Measurements from ENCODE around the gene ATP8A2. TPM values are rescaled to one million over a fixed set of nuclear protein-coding genes. Genes with fewer than 3 reads are reported as not detected.
"Not testable (repeated sequence)": the region's sequence is repeated elsewhere in the genome, so short reads cannot be mapped to it uniquely, and the experiment has no call there.

ATP8A2 gene
- total RNA-seq, 2 donors from 2014 or later, result 0.67 to 0.74 TPM

DNA sequence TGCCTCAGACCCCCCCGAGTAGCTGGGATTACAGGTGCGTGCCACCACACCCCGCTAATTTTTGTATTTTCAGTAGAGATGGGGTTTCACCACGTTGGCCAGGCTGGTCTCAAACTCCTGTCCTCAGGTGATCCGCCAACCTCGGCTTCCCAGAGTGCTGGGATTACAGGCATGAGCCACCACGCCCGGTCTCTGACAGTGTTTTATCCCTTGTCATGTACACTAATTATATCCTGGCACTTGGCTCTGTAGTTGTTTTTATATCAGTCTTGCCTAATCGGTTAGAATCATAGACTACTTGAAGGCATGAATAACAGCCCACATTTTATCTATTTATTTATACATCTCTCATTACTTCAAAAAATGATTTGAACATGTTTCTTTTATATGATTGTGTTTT, 455.4 kb downstream of the ATP8A2 start:
- ATAC-seq (replicated peaks in 1 of 2); H3K4me3 Mint-ChIP-seq; H3K27me3 Mint-ChIP-seq (ENCODE audit: low read depth); H3K27ac Mint-ChIP-seq; H3K9me3 Mint-ChIP-seq; DNase-seq; H3K4me1 Mint-ChIP-seq (ENCODE audit: low read depth); H3K36me3 Mint-ChIP-seq (ENCODE audit: insufficient read depth in 2 of 2): not testable (repeated sequence)

DNA sequence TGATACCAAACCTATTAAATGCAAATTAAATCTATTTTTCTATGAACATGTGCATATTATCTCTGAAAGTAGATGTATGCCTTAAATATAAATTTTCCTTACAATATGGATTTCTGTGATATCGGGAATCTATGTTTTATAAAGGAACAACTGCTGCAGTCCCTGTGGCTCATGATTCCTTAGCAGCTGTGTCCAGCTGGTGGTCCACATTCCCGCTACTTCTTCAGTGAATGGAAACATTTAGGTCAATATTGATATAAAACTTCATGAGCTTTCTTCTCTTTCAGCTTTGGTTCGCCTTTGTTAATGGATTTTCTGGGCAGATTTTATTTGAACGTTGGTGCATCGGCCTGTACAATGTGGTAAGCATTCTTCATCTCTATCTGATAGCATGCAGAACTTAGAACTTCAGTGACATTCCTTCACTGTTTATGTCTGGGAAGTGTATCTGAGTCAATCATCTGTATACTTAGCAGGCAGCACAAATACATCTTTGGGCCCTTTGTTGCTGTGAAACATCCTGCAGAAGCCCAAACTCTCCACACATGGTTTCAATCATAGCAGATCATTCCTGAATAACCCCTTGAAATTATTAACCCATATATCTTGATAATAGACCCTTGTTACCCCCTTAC, 456.2 kb downstream of the ATP8A2 start:
- H3K27me3 Mint-ChIP-seq (ENCODE audit: low read depth), result no peaks in the 10 kb centered on the region
- H3K4me3 Mint-ChIP-seq, result no peak overlapping the region
- H3K4me1 Mint-ChIP-seq (ENCODE audit: low read depth), result no peaks in the 10 kb centered on the region
- no peak overlapping the region for H3K27ac Mint-ChIP-seq
- no peak for ATAC-seq (replicated peaks in 1 of 2)
- no peaks in the 10 kb centered on the region for H3K36me3 Mint-ChIP-seq (ENCODE audit: insufficient read depth in 2 of 2)
- no peak for DNase-seq
- H3K9me3 Mint-ChIP-seq, result peaks cover 0 to 4% of the 10 kb centered on the region in 2 donors

- ATAC-seq (replicated peaks in 1 of 2) (no peak), DNase-seq (no peak)
- H3K4me1 Mint-ChIP-seq (ENCODE audit: low read depth), result no peaks in the 10 kb centered on the region
- no peaks in the 10 kb centered on the region for H3K27me3 Mint-ChIP-seq (ENCODE audit: low read depth)
- no peak overlapping the region for H3K4me3 Mint-ChIP-seq
- H3K36me3 Mint-ChIP-seq (ENCODE audit: insufficient read depth in 2 of 2), result no peaks in the 10 kb centered on the region
- H3K27ac Mint-ChIP-seq, result no peak overlapping the region
- no peaks in the 10 kb centered on the region for H3K9me3 Mint-ChIP-seq
These were observed 462.0 kb downstream of the ATP8A2 start for GRCh38 chr13:25833761-25834160.

DNA sequence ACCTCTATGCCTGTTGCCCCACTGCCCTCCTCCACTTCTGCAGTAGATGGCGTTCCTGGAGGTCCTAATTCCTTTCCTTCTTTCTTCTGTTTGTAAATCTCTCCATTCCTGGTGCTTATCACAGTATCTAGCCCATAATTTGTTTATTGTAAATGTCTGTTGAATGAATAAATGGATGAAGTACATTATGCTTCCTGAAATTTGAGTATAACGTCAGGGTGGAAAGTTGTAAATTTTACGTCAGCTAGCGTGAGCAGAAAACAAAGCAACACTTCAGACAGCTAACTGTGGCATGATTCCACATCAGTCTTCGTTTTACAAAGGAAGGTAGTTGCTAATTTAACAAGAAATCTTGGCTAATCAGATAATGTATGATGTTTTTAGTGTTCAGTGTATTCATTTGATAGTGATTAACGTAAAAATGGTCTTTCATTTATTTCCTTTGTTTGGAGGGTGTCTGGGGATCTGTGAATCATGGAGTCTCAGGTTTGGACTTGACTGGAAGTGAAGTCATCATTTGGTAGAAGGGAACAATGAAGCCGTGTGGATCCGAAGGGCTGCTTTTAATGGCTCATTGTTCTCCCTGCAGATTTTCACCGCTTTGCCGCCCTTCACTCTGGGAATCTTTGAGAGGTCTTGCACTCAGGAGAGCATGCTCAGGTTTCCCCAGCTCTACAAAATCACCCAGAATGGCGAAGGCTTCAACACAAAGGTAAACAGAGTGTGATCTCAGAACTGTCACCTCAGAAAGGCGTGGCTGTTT, 465.0 kb downstream of the ATP8A2 start:
- no peaks in the 10 kb centered on the region for H3K27me3 Mint-ChIP-seq (ENCODE audit: low read depth)
- DNase-seq (no peak), ATAC-seq (replicated peaks in 1 of 2) (no peak)
- H3K27ac Mint-ChIP-seq, result no peak overlapping the region
- H3K4me3 Mint-ChIP-seq, result no peak overlapping the region
- H3K4me1 Mint-ChIP-seq (ENCODE audit: low read depth), result peaks cover 7% of the 10 kb centered on the region
- H3K36me3 Mint-ChIP-seq (ENCODE audit: insufficient read depth in 2 of 2), result no peaks in the 10 kb centered on the region
- no peaks in the 10 kb centered on the region for H3K9me3 Mint-ChIP-seq

- ATAC-seq (replicated peaks in 1 of 2) (no peak), DNase-seq (no peak)
- Mint-ChIP-seq H3K9me3 (no peaks in the 10 kb centered on the region), H3K27ac (no peak overlapping the region), H3K36me3 (ENCODE audit: insufficient read depth in 2 of 2) (no peaks in the 10 kb centered on the region), H3K4me1 (ENCODE audit: low read depth) (peaks cover 7% of the 10 kb centered on the region), H3K27me3 (ENCODE audit: low read depth) (no peaks in the 10 kb centered on the region), H3K4me3 (no peak overlapping the region)
These were observed 467.6 kb downstream of the ATP8A2 start for GRCh38 chr13:25839371-25839770.

DNA sequence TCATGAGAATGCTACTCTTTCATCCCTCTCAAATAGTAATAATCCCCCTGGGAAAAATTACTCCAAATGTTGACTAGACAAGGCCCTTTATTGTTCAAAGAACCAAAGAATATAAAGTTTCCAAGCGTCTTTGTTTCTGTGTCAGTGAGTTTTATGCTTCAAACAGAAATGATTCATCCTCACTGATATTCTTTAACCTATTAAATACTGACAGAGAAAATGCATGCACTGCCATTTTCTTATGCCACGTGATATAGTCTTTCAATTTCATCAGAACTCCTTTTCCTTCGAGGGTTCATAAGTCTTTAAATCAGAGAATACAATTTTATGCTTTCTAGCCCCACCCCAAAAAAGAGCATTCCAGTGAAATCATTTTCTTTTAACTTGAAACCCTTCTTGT, 468.5 kb downstream of the ATP8A2 start:
- Mint-ChIP-seq H3K36me3 (ENCODE audit: insufficient read depth in 2 of 2) (no peaks in the 10 kb centered on the region), H3K9me3 (no peaks in the 10 kb centered on the region), H3K27me3 (ENCODE audit: low read depth) (no peaks in the 10 kb centered on the region), H3K4me3 (no peak overlapping the region), H3K27ac (no peak overlapping the region), H3K4me1 (ENCODE audit: low read depth) (peaks cover 13% of the 10 kb centered on the region)
- ATAC-seq (replicated peaks in 1 of 2), result no peak
- DNase-seq, result no peak

DNA sequence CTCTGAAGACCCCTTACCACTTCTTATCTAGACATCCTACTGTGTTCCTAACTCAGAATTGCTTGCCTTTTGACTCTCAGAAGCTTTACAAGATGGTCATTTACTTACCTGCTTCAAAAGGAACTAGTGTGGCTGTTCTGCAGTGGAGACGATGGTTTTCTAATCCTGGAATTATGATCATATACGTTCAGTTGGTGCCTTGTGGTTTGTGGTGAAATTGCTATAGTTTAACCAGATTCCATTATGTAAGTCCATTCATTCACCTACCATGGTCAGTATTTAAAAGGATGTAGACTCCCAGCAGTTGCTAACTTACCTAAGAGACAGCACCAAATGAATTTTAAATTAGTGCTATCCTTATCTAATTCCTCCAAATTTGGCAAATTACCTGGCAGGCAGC, 469.2 kb downstream of the ATP8A2 start:
- ATAC-seq (replicated peaks in 1 of 2), result no peak
- no peak overlapping the region for H3K27ac Mint-ChIP-seq
- no peaks in the 10 kb centered on the region for H3K27me3 Mint-ChIP-seq (ENCODE audit: low read depth)
- H3K36me3 Mint-ChIP-seq (ENCODE audit: insufficient read depth in 2 of 2), result no peaks in the 10 kb centered on the region
- no peak overlapping the region for H3K4me3 Mint-ChIP-seq
- no peak for DNase-seq
- H3K4me1 Mint-ChIP-seq (ENCODE audit: low read depth), result peaks cover 16% of the 10 kb centered on the region
- H3K9me3 Mint-ChIP-seq, result no peaks in the 10 kb centered on the region

- no peak overlapping the region for H3K27ac Mint-ChIP-seq
- no peaks in the 10 kb centered on the region for H3K27me3 Mint-ChIP-seq (ENCODE audit: low read depth)
- no peak overlapping the region for H3K4me3 Mint-ChIP-seq
- no peaks in the 10 kb centered on the region for H3K36me3 Mint-ChIP-seq (ENCODE audit: insufficient read depth in 2 of 2)
- peaks cover 41% of the 10 kb centered on the region for H3K4me1 Mint-ChIP-seq (ENCODE audit: low read depth)
- DNase-seq (no peak), ATAC-seq (replicated peaks in 1 of 2) (no peak)
- H3K9me3 Mint-ChIP-seq, result no peaks in the 10 kb centered on the region
These were observed 471.9 kb downstream of the ATP8A2 start for GRCh38 chr13:25843692-25844091.

- ATAC-seq (replicated peaks in 1 of 2) (no peak), DNase-seq (no peak)
- Mint-ChIP-seq H3K9me3 (no peaks in the 10 kb centered on the region), H3K36me3 (ENCODE audit: insufficient read depth in 2 of 2) (no peaks in the 10 kb centered on the region), H3K27ac (no peak overlapping the region), H3K27me3 (ENCODE audit: low read depth) (no peaks in the 10 kb centered on the region), H3K4me3 (no peak overlapping the region), H3K4me1 (ENCODE audit: low read depth) (peaks cover 47% of the 10 kb centered on the region)
These were observed 473.0 kb downstream of the ATP8A2 start for GRCh38 chr13:25844559-25845434.

- Mint-ChIP-seq H3K9me3 (no peaks in the 10 kb centered on the region), H3K4me1 (ENCODE audit: low read depth) (peaks cover 42% of the 10 kb centered on the region), H3K36me3 (ENCODE audit: insufficient read depth in 2 of 2) (no peaks in the 10 kb centered on the region), H3K27ac (no peak overlapping the region), H3K27me3 (ENCODE audit: low read depth) (no peaks in the 10 kb centered on the region), H3K4me3 (peak overlapping the region in 1 of 2 donors; percentile 52)
- no peak for ATAC-seq (replicated peaks in 1 of 2)
- no peak for DNase-seq
These were observed 474.6 kb downstream of the ATP8A2 start for GRCh38 chr13:25846222-25846984.

- Mint-ChIP-seq H3K36me3 (ENCODE audit: insufficient read depth in 2 of 2) (no peaks in the 10 kb centered on the region), H3K4me1 (ENCODE audit: low read depth) (peaks cover 42% of the 10 kb centered on the region), H3K4me3 (peak overlapping the region; percentile 6 to 52), H3K27me3 (ENCODE audit: low read depth) (no peaks in the 10 kb centered on the region), H3K27ac (no peak overlapping the region), H3K9me3 (no peaks in the 10 kb centered on the region)
- peak in 1 of 2 donors; percentile 5 for DNase-seq
- ATAC-seq (replicated peaks in 1 of 2), result peak; percentile 78 to 88
These were observed 475.4 kb downstream of the ATP8A2 start for GRCh38 chr13:25847145-25847544.

DNA sequence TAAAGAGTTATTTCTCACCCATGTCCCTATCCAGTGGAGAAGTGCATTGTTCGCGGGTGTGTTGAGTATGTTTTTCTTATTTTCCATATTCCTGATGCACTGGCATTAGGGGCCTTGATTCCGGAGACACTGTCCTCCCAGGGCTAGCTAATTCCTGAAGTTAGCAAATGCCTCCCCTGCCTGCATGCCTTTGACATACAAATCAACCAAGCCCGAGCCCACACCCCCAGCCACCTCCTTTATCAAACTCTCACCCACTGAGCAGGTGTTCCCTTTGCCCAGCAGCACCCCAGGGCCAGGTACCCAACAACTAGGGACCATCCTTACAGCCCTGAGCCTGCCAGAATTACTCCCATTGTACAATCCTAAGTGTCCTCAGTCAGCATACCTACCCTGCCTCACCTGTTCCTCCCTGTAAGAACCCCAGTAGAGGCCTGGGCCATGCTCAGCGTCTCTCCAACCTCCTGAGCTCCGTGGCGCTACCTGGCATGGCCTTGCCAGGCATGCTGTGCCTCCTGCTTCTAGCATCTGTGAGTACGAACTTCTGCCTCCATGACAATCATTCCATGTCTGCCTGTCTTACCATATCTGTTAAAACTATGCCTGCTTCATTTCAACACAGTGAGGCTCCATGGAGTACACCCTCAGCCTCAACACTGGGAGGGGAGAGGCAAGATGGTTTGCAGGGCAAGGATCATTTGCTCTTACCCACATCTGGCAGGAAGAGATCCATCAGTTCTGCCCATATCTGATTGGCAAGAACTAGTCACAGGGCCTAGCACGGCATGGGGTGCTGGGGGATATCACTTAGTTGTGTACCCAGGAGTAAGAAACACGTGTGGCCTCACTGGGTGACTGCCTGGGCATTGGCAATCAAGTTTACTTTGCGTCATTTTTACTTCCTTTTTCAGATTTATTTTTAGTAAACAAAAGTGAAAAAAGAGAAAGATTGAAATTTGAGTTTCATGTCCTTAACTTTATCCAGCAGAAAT, 476.2 kb downstream of the ATP8A2 start:
- Mint-ChIP-seq H3K4me1 (ENCODE audit: low read depth) (peaks cover 42% of the 10 kb centered on the region), H3K36me3 (ENCODE audit: insufficient read depth in 2 of 2) (no peaks in the 10 kb centered on the region), H3K27me3 (ENCODE audit: low read depth) (no peaks in the 10 kb centered on the region), H3K9me3 (no peaks in the 10 kb centered on the region), H3K4me3 (peak overlapping the region; percentile 32 to 52), H3K27ac (no peak overlapping the region)
- ATAC-seq (replicated peaks in 1 of 2) (no peak), DNase-seq (no peak)
